Keratinocyte (primary cell): ENCODE measurements around the gene RAB11B. TPM values are rescaled to one million over a fixed set of nuclear protein-coding genes. Genes with fewer than 3 reads are reported as not detected.
"Not testable (repeated sequence)": the region's sequence is repeated elsewhere in the genome, so short reads cannot be mapped to it uniquely, and the experiment has no call there.

Experiments used
- DNase-seq: peaks from one replicate; pipeline ENCODE4 v3.0.0-alpha.2; 2011; ENCODE audit warnings: low read depth, missing footprints, low spot score
- FAIRE-seq: peaks from 2 replicates; lab custom pipeline; 2011; peaks lifted over from hg19 to GRCh38; lab: Jason Lieb, UNC
- H2AFZ ChIP-seq: 2 replicates; pipeline ENCODE4 v1.6.0; 2012; ENCODE audit warnings: low read length, control low read depth, inconsistent platforms; ENCODE audit not compliant: control insufficient read depth
- H3K27ac ChIP-seq: 2 replicates; pipeline ENCODE4 v1.5.1; 2011; ENCODE audit warnings: low read length; ENCODE audit not compliant: control insufficient read depth, insufficient read depth
- H3K27me3 ChIP-seq: 3 replicates; pipeline ENCODE4 v1.6.0; 2011; ENCODE audit warnings: low read length; ENCODE audit not compliant: control insufficient read depth, insufficient read depth; ENCODE audit errors: extremely low read depth
- H3K36me3 ChIP-seq, 2 experiments: 2 replicates in 1 of 2; 3 replicates in 1 of 2; pipeline ENCODE4 v1.5.1; 2011; ENCODE audit warnings: low read length in 2 of 2, mild to moderate bottlenecking in 1 of 2; ENCODE audit not compliant: control insufficient read depth in 2 of 2, insufficient read depth in 2 of 2; ENCODE audit errors: extremely low read depth in 1 of 2
- H3K4me1 ChIP-seq: 3 replicates; pipeline ENCODE4 v1.5.1; 2011; ENCODE audit warnings: low read length; ENCODE audit not compliant: control insufficient read depth, insufficient read depth; ENCODE audit errors: extremely low read depth
- H3K4me2 ChIP-seq: 3 replicates; pipeline ENCODE4 v1.6.0; 2011; ENCODE audit warnings: low read depth, low read length; ENCODE audit not compliant: control insufficient read depth, insufficient read depth; ENCODE audit errors: extremely low read depth
- H3K4me3 ChIP-seq, 3 experiments: fragments of 200-600 bp in 1 of 3; sonication (generic) in 1 of 3; 2 replicates in 2 of 3; 3 replicates in 1 of 3; pipeline ENCODE4 v1.5.1; 2011 to 2016; ENCODE audit warnings: low read length in 3 of 3, mild to moderate bottlenecking in 3 of 3, control low read depth in 2 of 3, inconsistent platforms in 1 of 3, low read depth in 1 of 3, mixed read lengths in 1 of 3, mixed run types in 1 of 3, moderate library complexity in 1 of 3; ENCODE audit not compliant: control insufficient read depth in 2 of 3, insufficient read depth in 2 of 3; ENCODE audit errors: extremely low read depth in 1 of 3
- H3K79me2 ChIP-seq: 2 replicates; pipeline ENCODE4 v1.6.0; 2012; ENCODE audit warnings: low read length; ENCODE audit not compliant: control insufficient read depth, insufficient read depth
- H3K9ac ChIP-seq: 3 replicates; pipeline ENCODE4 v1.6.0; 2011; ENCODE audit warnings: low read length; ENCODE audit not compliant: control insufficient read depth, insufficient read depth; ENCODE audit errors: extremely low read depth
- H3K9me1 ChIP-seq: 3 replicates; pipeline ENCODE4 v1.6.0; 2011; ENCODE audit warnings: low read length; ENCODE audit not compliant: control insufficient read depth, insufficient read depth; ENCODE audit errors: extremely low read depth
- H3K9me3 ChIP-seq: 2 replicates; pipeline ENCODE4 v1.5.1; 2012; ENCODE audit warnings: low read depth, low read length; ENCODE audit not compliant: control insufficient read depth
- H4K20me1 ChIP-seq: 3 replicates; pipeline ENCODE4 v1.6.0; 2011; ENCODE audit warnings: low read length; ENCODE audit not compliant: control insufficient read depth, insufficient read depth; ENCODE audit errors: extremely low read depth
- EZH2 ChIP-seq: IDR thresholded peaks from one replicate; pipeline ENCODE4 v1.6.1; 2012; ENCODE audit warnings: inconsistent platforms, mild to moderate bottlenecking, low read length, moderate library complexity
- dilution Hi-C: fragments of 300-500 bp; cut with MboI; formaldehyde crosslinking; loops from one replicate; pipeline ENCODE4 v1.7.0; 2020; ENCODE audit warnings: low sequenced_read_pairs; ENCODE audit not compliant: extremely low pct_ligation_motif_present
- polyA plus RNA-seq, 5 experiments: library from polyadenylated mRNA; depleted of rRNA in 3 of 5; stranded (reverse) in 3 of 5; stranded (forward) in 1 of 5; unstranded in 1 of 5; fragments of >200 nt; gene quantifications; 1 replicate in 1 of 5; 2 replicates in 3 of 5; 3 replicates in 1 of 5; pipeline versions ENCODE4 v1.2.1 to v1.2.3, GENCODE V29; 2011 to 2012; ENCODE audit warnings: missing spikeins in 2 of 5, low read depth in 1 of 5, low replicate concordance in 1 of 5
- TF ChIP-seq, protein P1 (sequence below), 3 experiments: IDR thresholded peaks in 1 of 3; conservative IDR thresholded peaks in 1 of 3; optimal IDR thresholded peaks in 1 of 3; 2 replicates in 2 of 3; 3 replicates in 1 of 3; pipeline versions ENCODE3 to v1.5.1; 2011; ENCODE audit warnings: low read length in 3 of 3, mild to moderate bottlenecking in 3 of 3, moderate library complexity in 2 of 3, control low read depth in 1 of 3, inconsistent platforms in 1 of 3; ENCODE audit not compliant: insufficient read depth in 2 of 3; ENCODE audit errors: extremely low read depth in 1 of 3

Gene RAB11B
- polyA plus RNA-seq, 1 donor (not counting 4 experiments of a cell fraction or from before 2014, with no cell fraction given), result 14.3 TPM

DNA sequence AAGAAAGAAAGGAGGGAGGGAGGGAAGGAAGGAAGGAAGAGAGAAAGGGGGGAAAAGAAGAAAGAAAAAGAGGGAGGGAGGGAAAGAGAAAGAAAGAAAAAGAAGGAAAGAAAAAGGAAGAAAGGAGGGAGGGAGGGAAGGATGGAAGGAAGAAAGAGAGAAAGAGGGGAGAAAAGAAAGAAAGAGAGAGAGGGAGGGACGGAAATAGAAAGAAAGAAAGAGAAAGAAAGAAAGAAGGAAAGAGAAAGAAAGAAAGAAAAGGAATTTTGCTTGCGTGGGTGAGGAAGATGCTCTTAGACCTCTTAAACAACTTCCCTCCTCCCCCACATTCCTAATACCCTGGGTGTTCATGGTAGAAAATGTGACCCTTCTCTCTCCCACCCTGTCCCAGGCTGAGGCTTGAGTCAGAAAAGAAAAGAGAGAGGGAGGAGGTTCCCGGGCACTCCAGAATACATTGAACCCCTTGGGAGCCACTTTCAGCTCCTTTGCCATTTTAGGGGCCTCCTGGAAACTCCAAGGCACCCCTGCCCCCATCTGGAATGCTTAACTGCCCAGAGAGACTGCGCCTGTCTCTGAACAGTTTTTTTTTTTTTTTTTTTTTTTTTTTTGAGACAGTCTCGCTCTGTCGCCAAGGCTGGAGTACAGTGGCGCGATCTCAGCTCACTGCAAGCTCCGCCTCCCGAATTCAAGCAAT lies 37.9 kb upstream of the RAB11B start:
- H3K27ac ChIP-seq, result no peak overlapping the region
- H3K9me3 ChIP-seq, result no peaks in the 10 kb centered on the region
- FAIRE-seq (no peak), DNase-seq (no peak)
- no peak overlapping the region for H3K4me3 ChIP-seq
- dilution Hi-C loops, result no loop called here
- no peaks in the 10 kb centered on the region for H4K20me1 ChIP-seq
- no peak overlapping the region for H3K9ac ChIP-seq
- no peaks in the 10 kb centered on the region for H3K36me3 ChIP-seq
- TF ChIP-seq, protein P1, sequence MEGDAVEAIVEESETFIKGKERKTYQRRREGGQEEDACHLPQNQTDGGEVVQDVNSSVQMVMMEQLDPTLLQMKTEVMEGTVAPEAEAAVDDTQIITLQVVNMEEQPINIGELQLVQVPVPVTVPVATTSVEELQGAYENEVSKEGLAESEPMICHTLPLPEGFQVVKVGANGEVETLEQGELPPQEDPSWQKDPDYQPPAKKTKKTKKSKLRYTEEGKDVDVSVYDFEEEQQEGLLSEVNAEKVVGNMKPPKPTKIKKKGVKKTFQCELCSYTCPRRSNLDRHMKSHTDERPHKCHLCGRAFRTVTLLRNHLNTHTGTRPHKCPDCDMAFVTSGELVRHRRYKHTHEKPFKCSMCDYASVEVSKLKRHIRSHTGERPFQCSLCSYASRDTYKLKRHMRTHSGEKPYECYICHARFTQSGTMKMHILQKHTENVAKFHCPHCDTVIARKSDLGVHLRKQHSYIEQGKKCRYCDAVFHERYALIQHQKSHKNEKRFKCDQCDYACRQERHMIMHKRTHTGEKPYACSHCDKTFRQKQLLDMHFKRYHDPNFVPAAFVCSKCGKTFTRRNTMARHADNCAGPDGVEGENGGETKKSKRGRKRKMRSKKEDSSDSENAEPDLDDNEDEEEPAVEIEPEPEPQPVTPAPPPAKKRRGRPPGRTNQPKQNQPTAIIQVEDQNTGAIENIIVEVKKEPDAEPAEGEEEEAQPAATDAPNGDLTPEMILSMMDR (optimal IDR thresholded peaks at IDR 0.05 in 1 of 3, IDR thresholded peaks at IDR 0.05 in 1 of 3, conservative IDR thresholded peaks at IDR 0.05 in 1 of 3; ENCODE audit: extremely low read depth in 1 of 3, insufficient read depth in 2 of 3, low read length in 3 of 3), result no peak
- TF ChIP-seq EZH2, result no peak
- H3K27me3 ChIP-seq, result no peaks in the 10 kb centered on the region
- no peaks in the 10 kb centered on the region for H3K79me2 ChIP-seq
- H2AFZ ChIP-seq, result no peak overlapping the region
- H3K4me1 ChIP-seq, result peaks cover 16% of the 10 kb centered on the region
- H3K4me2 ChIP-seq, result peak overlapping the region; percentile 37
- H3K9me1 ChIP-seq, result no peaks in the 10 kb centered on the region

DNA sequence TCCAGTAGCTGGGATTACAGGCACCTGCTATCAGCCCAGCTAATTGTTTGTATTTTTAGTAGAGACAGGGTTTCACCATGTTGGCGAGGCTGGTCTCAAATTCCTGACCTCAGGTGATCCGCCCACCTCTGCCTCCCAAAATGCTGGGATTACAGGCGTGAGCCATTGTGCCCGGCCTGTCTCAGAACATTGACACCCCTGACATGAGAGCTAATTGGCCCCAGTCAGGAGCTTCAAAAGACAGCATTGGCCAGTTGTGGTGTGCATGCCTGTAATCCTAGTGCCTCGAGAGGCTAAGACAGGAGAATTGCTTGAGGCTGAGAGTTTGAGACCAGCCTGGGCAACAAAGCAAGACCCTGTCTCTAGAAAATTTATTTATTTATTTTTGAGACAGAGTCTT lies 37.3 kb upstream of the RAB11B start:
- H3K27ac ChIP-seq, H3K9ac ChIP-seq, H3K4me3 ChIP-seq, FAIRE-seq, H3K9me3 ChIP-seq, H3K9me1 ChIP-seq, H2AFZ ChIP-seq, DNase-seq, H4K20me1 ChIP-seq, H3K27me3 ChIP-seq, H3K79me2 ChIP-seq, H3K36me3 ChIP-seq, dilution Hi-C loops, H3K4me2 ChIP-seq: not testable (repeated sequence)
- peaks cover 16% of the 10 kb centered on the region for H3K4me1 ChIP-seq
